Subcutaneous abdominal adipose tissue (tissue), 5 donors: Measurements from ENCODE around the gene ATP2A3.
"Not testable (repeated sequence)": the region's sequence is repeated elsewhere in the genome, so short reads cannot be mapped to it uniquely, and the experiment has no call there.

ENCODE experiments used
- H3K27ac ChIP-seq: one replicate; pipeline ENCODE4 v1.7.0; 2013; ENCODE audit warnings: low read depth, mild to moderate bottlenecking, inconsistent platforms, low read length, moderate library complexity
- H3K27me3 ChIP-seq, 5 donors: one replicate each; pipeline ENCODE4 v1.7.0; 2013; ENCODE audit warnings: low read length in 5 of 5, inconsistent platforms in 1 of 5; ENCODE audit not compliant: control insufficient read depth in 5 of 5, insufficient read depth in 4 of 5
- H3K36me3 ChIP-seq, 5 donors: one replicate each; pipeline ENCODE4 v1.7.0; 2013; ENCODE audit warnings: low read length in 5 of 5; ENCODE audit not compliant: control insufficient read depth in 5 of 5, insufficient read depth in 5 of 5
- H3K4me1 ChIP-seq, 5 donors: one replicate each; pipeline ENCODE4 v1.7.0; 2013; ENCODE audit warnings: low read length in 5 of 5, mild to moderate bottlenecking in 3 of 5, moderate library complexity in 1 of 5; ENCODE audit not compliant: control insufficient read depth in 5 of 5, insufficient read depth in 5 of 5
- H3K4me3 ChIP-seq, 5 donors: one replicate each; pipeline ENCODE4 v1.7.0; 2013; ENCODE audit warnings: low read length in 5 of 5, low read depth in 1 of 5
- H3K9ac ChIP-seq, 5 donors: one replicate each; pipeline ENCODE4 v1.7.0; 2013; ENCODE audit warnings: low read length in 5 of 5, mild to moderate bottlenecking in 4 of 5, moderate library complexity in 3 of 5
- H3K9me3 ChIP-seq, 5 donors: one replicate each; pipeline ENCODE4 v1.7.0; 2013; ENCODE audit warnings: low read length in 5 of 5; ENCODE audit not compliant: control insufficient read depth in 5 of 5
- donor health status: healthy.
- donor health status: healthy.
- donor health status: healthy.
- donor health status: healthy.
- donor health status: healthy.

The ATP2A3 gene

DNA sequence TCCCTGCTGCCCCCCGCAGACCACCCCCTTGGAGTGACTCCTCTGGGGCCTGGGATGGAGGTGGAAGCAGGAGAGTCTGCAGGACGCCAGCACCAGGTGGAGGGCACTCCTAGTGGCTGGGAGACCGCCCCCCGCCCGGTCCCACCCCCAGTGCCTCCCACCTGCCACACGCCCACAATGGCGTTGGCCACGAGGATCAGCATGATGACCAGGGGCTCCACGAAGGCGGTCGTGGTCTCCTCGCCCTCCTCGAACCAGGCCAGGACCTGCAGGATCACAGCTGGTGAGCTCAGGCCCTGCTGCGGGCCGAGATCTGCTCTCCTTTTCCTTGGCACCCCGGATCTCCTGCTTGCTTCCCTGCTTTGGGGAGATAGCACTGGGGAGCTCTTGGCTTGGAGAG is 12.8 kb downstream of the ATP2A3 start:
- H3K4me1 ChIP-seq = peaks cover 0 to 11% (median 6%) of the 10 kb centered on the region in 5 donors
- no peaks in the 10 kb centered on the region for H3K36me3 ChIP-seq
- H3K27me3 ChIP-seq = no peaks in the 10 kb centered on the region
- no peaks in the 10 kb centered on the region for H3K9me3 ChIP-seq
- H3K27ac ChIP-seq = no peak overlapping the region
- no peak overlapping the region for H3K4me3 ChIP-seq
- H3K9ac ChIP-seq = no peak overlapping the region

DNA sequence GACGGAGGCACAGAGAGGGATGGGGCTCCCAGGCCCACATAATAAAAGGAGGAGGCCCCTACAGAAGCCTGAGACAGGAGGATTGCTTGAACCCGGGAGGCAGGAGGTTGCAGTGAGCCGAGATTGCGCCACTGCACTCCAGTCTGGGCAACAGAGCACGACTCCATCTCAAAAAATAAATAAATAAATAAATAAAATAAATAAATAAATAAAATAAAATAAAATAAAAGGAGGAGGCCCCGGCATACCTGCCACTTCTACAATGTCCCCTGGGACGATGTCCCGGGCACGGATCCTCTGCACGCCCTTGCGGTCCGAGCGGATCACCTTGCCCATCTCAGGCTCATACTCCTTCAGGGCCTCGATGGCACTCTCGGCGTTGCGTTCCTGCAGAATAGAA is 13.2 kb downstream of the ATP2A3 start:
- Histone ChIP-seq H3K4me3 (no peak overlapping the region), H3K27me3 (no peaks in the 10 kb centered on the region), H3K27ac (no peak overlapping the region), H3K9ac (no peak overlapping the region), H3K9me3 (no peaks in the 10 kb centered on the region), H3K4me1 (peaks cover 0 to 11% (median 7%) of the 10 kb centered on the region in 5 donors), H3K36me3 (no peaks in the 10 kb centered on the region)

DNA sequence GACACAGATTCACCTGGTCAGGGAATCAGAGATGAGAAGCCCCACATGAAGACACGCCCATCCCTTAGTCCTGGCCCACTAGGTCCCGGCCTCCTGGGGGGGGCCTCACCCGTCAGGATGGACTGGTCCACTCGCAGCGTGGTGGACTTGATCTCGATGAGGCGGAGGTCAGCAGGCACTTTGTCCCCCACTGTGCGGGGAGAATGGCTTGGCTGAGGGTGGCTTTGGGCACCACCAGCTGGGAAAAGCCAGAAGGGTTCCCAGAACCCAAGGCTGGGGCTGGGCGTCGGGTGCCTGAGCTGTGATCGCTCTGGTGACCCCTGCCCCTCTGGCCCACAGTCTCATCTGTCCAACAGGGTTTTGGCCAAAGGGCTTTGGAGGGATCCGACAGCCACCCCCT is 13.7 kb downstream of the ATP2A3 start:
- Histone ChIP-seq H3K27me3 (no peaks in the 10 kb centered on the region), H3K9me3 (no peaks in the 10 kb centered on the region), H3K27ac (no peak overlapping the region), H3K4me1 (peaks cover 0 to 10% (median 7%) of the 10 kb centered on the region in 5 donors), H3K9ac (no peak overlapping the region), H3K4me3 (no peak overlapping the region), H3K36me3 (no peaks in the 10 kb centered on the region)

DNA sequence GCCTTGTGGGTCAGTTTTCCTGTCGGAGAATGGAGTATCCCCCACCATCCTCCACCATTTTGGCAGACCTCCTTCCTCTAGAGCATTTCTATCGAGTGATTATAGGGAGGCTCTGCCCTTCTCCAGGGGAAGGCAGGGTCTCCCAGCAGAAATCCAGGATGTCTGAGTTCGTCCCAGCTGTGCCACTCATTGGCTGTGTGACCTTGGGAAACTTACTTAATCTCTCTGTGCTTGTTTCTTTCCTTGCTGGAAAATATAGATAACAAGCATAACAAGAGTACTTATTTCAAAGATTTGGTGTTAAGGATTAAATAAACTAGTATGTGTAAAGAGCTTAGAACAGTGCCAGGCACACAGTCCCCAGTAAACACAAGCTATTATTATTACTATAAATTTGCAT is 14.8 kb downstream of the ATP2A3 start:
- H3K4me1 ChIP-seq = peaks cover 0 to 14% (median 8%) of the 10 kb centered on the region in 5 donors
- no peak overlapping the region for H3K9ac ChIP-seq
- H3K36me3 ChIP-seq = no peaks in the 10 kb centered on the region
- no peaks in the 10 kb centered on the region for H3K27me3 ChIP-seq
- H3K9me3 ChIP-seq = no peaks in the 10 kb centered on the region
- H3K4me3 ChIP-seq = no peak overlapping the region
- no peak overlapping the region for H3K27ac ChIP-seq

DNA sequence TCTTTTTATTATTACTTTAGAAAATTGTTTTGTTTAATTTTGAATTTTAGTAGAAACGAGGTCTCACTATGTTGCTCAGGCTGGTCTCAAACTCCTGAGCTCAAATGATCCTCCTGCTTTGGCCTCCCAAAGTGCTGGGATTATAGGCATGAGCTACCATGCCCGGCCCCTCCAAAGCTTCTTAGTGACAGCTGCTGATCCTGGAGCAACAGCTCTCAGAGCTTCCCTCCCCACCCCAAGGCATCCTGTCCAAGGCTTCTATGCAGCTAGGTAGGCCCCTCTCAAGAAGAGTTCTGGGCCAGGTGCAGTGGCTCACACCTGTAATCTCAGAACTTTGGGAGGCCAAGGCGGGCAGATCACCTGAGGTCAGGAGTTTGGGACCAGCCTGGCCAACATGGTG is 15.7 kb downstream of the ATP2A3 start:
- H3K9ac ChIP-seq, H3K9me3 ChIP-seq, H3K27me3 ChIP-seq, H3K27ac ChIP-seq, H3K36me3 ChIP-seq, H3K4me3 ChIP-seq: not testable (repeated sequence)
- peaks cover 0 to 22% (median 16%) of the 10 kb centered on the region in 5 donors for H3K4me1 ChIP-seq

DNA sequence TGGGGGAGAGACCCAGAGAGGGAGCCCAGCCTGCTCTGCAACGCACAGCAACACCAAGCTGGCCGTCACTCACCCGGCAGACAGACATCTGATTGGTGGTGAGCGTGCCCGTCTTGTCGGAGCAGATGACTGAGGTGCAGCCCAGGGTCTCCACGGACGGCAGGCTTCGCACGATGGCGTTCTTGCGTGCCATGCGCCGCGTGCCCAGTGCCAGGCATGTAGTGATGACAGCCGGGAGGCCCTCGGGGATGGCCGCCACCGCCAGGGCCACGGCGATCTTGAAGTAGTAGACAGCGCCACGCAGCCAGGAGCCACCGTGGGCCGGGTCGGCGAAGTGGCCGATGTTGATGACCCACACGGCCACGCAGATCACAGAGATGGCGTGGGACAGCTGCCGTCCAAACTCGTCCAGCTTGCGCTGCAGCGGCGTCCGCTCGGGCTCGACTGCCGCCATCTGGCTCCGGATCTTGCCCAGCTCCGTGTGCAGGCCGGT is 16.9 kb downstream of the ATP2A3 start:
- H3K27ac ChIP-seq = no peak overlapping the region
- peaks cover 0 to 27% (median 20%) of the 10 kb centered on the region in 5 donors for H3K4me1 ChIP-seq
- H3K36me3 ChIP-seq = peaks cover 0 to 4% (median 0%) of the 10 kb centered on the region in 5 donors
- H3K4me3 ChIP-seq = no peak overlapping the region
- H3K9ac ChIP-seq = no peak overlapping the region
- H3K9me3 ChIP-seq = no peaks in the 10 kb centered on the region
- no peaks in the 10 kb centered on the region for H3K27me3 ChIP-seq

DNA sequence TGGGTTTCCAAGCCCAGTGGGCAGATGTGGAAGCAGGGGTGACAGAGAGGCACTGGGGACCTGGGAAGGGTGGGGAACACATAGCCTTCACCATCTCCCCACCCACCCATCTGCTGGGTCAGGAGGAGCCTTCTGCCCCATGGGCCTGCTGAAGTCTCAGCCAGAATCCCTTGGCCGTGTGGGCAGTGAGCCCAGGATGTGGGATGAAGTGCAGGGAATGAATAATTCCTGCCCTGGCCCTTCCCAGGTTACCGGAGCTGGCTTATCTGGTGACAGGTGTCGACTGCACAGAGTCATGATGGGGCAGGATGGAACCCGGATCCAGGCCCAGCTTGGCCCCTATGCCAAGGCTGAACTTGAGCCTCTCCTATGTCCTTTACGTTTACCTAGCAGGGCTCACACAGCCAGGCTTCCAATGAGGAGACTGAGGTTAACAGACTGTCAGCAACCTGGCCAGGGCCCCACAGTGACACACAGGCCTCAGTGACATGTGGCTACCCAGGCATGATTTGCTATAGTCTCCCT is 17.5 kb downstream of the ATP2A3 start:
- Histone ChIP-seq H3K36me3 (peaks cover 0 to 4% (median 0%) of the 10 kb centered on the region in 5 donors), H3K4me1 (peaks cover 0 to 27% (median 20%) of the 10 kb centered on the region in 5 donors), H3K4me3 (no peak overlapping the region), H3K27me3 (no peaks in the 10 kb centered on the region), H3K27ac (no peak overlapping the region), H3K9ac (no peak overlapping the region), H3K9me3 (no peaks in the 10 kb centered on the region)

DNA sequence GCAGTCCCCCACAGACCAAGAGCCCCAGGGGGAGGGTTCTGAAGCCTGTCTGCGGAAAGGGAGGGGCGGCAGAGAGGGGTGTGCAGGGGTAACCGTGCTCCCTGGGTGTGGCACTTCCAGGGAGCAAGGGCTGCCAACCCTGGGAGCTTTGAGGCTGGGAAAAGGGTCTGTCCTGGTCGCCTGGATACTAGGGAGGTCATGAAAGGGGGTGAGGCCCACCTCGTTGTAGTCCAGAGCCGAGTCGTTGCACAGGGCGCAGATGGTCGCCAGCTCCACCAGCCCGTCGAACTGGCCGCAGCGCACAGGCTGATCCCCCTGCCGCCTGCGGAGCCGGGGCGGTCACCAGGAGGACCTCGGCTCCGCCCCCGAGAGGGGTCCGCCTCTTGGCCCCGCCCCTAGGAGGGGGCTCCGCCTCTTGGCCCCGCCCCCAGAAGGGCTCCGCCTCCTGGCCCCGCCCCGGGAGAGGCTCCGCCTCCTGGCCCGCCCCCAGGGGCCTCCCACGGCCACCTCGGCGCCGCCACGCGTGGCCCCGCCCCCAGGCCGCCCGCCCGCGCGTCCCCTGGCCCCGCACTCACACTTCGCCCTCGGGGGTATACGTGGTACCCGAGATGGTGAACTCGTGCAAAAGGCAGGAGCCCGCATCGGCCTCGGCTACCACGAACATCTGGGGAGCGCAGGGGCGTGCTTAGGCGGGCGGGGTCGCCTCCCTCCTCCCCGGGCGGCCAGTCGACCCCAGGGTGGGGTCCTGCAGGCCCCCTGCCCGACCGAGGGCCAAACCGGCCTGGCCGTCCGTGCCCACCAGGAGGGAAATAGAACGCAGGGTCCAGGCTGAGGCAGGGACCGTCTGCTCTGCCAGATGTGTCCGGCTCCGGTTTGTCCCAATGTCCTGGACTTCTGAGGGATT is 19.5 kb downstream of the ATP2A3 start:
- Histone ChIP-seq H3K9ac (peak overlapping the region in 4 of 5 donors; percentile 30 to 62 (median 32)), H3K4me3 (peak overlapping the region; percentile 54 to 71 (median 61)), H3K27me3 (no peaks in the 10 kb centered on the region), H3K4me1 (peaks cover 0 to 27% (median 20%) of the 10 kb centered on the region in 5 donors), H3K27ac (no peak overlapping the region), H3K36me3 (peaks cover 0 to 11% (median 10%) of the 10 kb centered on the region in 5 donors), H3K9me3 (no peaks in the 10 kb centered on the region)

DNA sequence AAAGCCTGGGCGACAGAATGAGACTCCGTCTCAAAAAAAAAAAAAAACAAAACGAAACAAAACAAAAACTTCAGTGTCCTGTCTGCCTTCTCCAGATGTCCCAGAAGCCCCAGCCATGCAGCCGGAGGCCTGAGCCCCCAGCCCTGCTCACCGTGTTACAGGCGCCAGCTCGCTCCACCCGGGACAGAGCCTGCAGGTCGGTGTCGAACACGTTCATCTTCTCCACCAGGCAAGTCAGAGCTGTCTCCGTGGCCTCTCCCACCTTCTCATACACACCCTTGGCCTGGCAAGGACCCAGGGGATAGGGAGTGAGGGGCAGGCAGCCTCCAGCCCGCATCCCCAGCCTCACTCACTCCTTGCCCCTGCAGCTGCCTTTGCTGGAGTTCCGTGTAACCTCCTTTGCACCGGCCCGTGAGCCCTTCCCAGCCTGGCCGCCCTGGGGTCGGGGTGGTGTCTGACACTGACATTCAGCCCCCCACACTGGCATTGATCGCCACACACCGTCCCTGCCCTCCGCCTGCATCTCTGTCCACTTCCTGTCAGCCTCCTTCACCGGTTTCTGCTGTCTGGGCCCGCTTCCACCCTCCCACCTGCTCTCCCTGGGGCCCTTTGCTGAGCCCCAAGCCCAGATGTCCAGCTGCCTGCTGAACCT is 20.9 kb downstream of the ATP2A3 start:
- H3K9me3 ChIP-seq = no peaks in the 10 kb centered on the region
- H3K4me1 ChIP-seq = peaks cover 0 to 27% (median 20%) of the 10 kb centered on the region in 5 donors
- peak overlapping the region in 1 of 5 donors; percentile 61 for H3K4me3 ChIP-seq
- H3K9ac ChIP-seq = peak overlapping the region in 1 of 5 donors; percentile 32
- H3K36me3 ChIP-seq = peaks cover 0 to 11% (median 10%) of the 10 kb centered on the region in 5 donors
- H3K27me3 ChIP-seq = no peaks in the 10 kb centered on the region
- no peak overlapping the region for H3K27ac ChIP-seq
